ENCODE results near the gene SGSM1.

The SGSM1 gene

GRCh38 chr22:24965822-24966626 lies 160.0 kb downstream of the SGSM1 start:
- H4K91ac ChIP-seq (ENCODE audit: low read depth, low read length) = peak overlapping the region; percentile 16
- H3K79me1 ChIP-seq (ENCODE audit: low read length) = peaks cover 6% of the 10 kb centered on the region
- peaks cover 2% of the 10 kb centered on the region for H3K79me2 ChIP-seq (ENCODE audit: control insufficient read depth, insufficient read depth, low read length, poor library complexity)
- no peak overlapping the region for H2AFZ ChIP-seq (ENCODE audit: insufficient read depth, low read length, poor library complexity)
- no peaks in the 10 kb centered on the region for H3K27me3 ChIP-seq (ENCODE audit: insufficient read depth, low read length)
- no peak overlapping the region for H2BK120ac ChIP-seq (ENCODE audit: insufficient read depth, low read length, poor library complexity)
- no peak overlapping the region for H3K27ac ChIP-seq (ENCODE audit: low read depth, low read length)
- H3K9me3 ChIP-seq (ENCODE audit: insufficient read depth, low read depth, low read length) = no peaks in the 10 kb centered on the region
- no peak overlapping the region for H3K4me3 ChIP-seq (ENCODE audit: low read depth, low read length)
- peak in 1 of 2 donors; percentile 23 for DNase-seq
- no peak overlapping the region for H4K12ac ChIP-seq (ENCODE audit: low read depth, low read length)
- no peaks in the 10 kb centered on the region for H3K36me3 ChIP-seq (ENCODE audit: control insufficient read depth in 1 of 2, insufficient read depth in 2 of 2, low read length in 2 of 2)
- H3K4ac ChIP-seq (ENCODE audit: low read depth, low read length) = no peak overlapping the region
- no peak overlapping the region for H2BK5ac ChIP-seq (ENCODE audit: low read depth, low read length, poor library complexity)
- no peak overlapping the region for H3K14ac ChIP-seq (ENCODE audit: low read length)
- H2AK5ac ChIP-seq (ENCODE audit: low read length) = peak overlapping the region; percentile 9
- WGBS (ENCODE audit: extremely low coverage, insufficient coverage, insufficient read length) = no CpG with 5 or more reads among the region's 9 CpGs
- H2BK12ac ChIP-seq (ENCODE audit: low read length) = no peak overlapping the region
- H3K23ac ChIP-seq (ENCODE audit: low read length) = no peak overlapping the region
- no peak overlapping the region for H3K9ac ChIP-seq (ENCODE audit: low read length)
- peak overlapping the region; percentile 11 for H3K18ac ChIP-seq (ENCODE audit: low read length)
- H3K4me1 ChIP-seq (ENCODE audit: control insufficient read depth in 1 of 2, insufficient read depth in 2 of 2, low read length in 2 of 2) = peaks cover 17 to 19% of the 10 kb centered on the region in 2 experiments
- H4K8ac ChIP-seq (ENCODE audit: low read depth, low read length) = peak overlapping the region; percentile 6
- no peak overlapping the region for H3K4me2 ChIP-seq (ENCODE audit: low read length)

DNA sequence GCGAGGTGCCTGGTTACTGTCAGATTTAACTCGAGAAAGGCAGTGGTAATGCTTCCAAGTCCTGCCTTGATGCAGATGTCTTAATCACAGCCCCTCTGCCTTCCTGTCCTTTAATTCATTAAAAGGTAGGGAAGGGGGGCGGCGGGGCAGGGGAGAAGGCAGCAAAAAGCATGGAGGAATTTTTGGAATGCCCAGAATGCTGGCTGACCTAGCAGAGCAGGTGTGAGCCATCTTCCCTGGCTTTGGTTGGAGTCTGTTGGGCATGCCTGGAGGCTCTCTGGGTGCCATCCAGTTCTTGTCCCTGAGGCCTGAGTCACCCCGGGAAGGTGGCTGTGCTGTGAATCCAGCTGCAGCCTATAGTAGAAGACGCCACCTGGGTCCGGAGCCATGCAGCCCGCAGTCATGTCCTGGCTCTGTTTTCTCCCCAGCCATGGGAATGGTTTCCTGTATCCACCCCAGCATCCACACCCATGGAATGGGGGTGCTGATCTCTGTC lies 162.1 kb downstream of the SGSM1 start:
- peak in 1 of 2 donors; percentile 23 for DNase-seq
- Histone ChIP-seq H4K91ac (ENCODE audit: low read depth, low read length) (no peak overlapping the region), H3K79me2 (ENCODE audit: control insufficient read depth, insufficient read depth, low read length, poor library complexity) (peaks cover 2% of the 10 kb centered on the region), H3K36me3 (ENCODE audit: control insufficient read depth in 1 of 2, insufficient read depth in 2 of 2, low read length in 2 of 2) (no peaks in the 10 kb centered on the region), H3K27me3 (ENCODE audit: insufficient read depth, low read length) (no peaks in the 10 kb centered on the region), H4K8ac (ENCODE audit: low read depth, low read length) (no peak overlapping the region), H3K27ac (ENCODE audit: low read depth, low read length) (peak overlapping the region; percentile 28), H3K18ac (ENCODE audit: low read length) (peak overlapping the region; percentile 41), H3K14ac (ENCODE audit: low read length) (peak overlapping the region; percentile 35), H3K4me1 (ENCODE audit: control insufficient read depth in 1 of 2, insufficient read depth in 2 of 2, low read length in 2 of 2) (peaks cover 17 to 22% of the 10 kb centered on the region in 2 experiments), H3K4ac (ENCODE audit: low read depth, low read length) (no peak overlapping the region), H2AK5ac (ENCODE audit: low read length) (peak overlapping the region; percentile 35), H2BK12ac (ENCODE audit: low read length) (peak overlapping the region; percentile 52), H4K12ac (ENCODE audit: low read depth, low read length) (no peak overlapping the region), H3K9ac (ENCODE audit: low read length) (no peak overlapping the region), H3K9me3 (ENCODE audit: insufficient read depth, low read depth, low read length) (no peaks in the 10 kb centered on the region), H3K79me1 (ENCODE audit: low read length) (peaks cover 7% of the 10 kb centered on the region), H3K4me2 (ENCODE audit: low read length) (no peak overlapping the region), H3K4me3 (ENCODE audit: low read depth, low read length) (no peak overlapping the region), H2AFZ (ENCODE audit: insufficient read depth, low read length, poor library complexity) (no peak overlapping the region), H2BK5ac (ENCODE audit: low read depth, low read length, poor library complexity) (no peak overlapping the region), H2BK120ac (ENCODE audit: insufficient read depth, low read length, poor library complexity) (peak overlapping the region; percentile 20), H3K23ac (ENCODE audit: low read length) (no peak overlapping the region)
- WGBS (ENCODE audit: extremely low coverage, insufficient coverage, insufficient read length) = no CpG with 5 or more reads among the region's 8 CpGs

GRCh38 chr22:24969560-24970301 lies 163.7 kb downstream of the SGSM1 start:
- Histone ChIP-seq H3K23ac (ENCODE audit: low read length) (no peak overlapping the region), H3K27me3 (ENCODE audit: insufficient read depth, low read length) (no peaks in the 10 kb centered on the region), H3K9ac (ENCODE audit: low read length) (no peak overlapping the region), H3K79me1 (ENCODE audit: low read length) (peaks cover 7% of the 10 kb centered on the region), H3K79me2 (ENCODE audit: control insufficient read depth, insufficient read depth, low read length, poor library complexity) (peaks cover 2% of the 10 kb centered on the region), H4K8ac (ENCODE audit: low read depth, low read length) (no peak overlapping the region), H3K9me3 (ENCODE audit: insufficient read depth, low read depth, low read length) (no peaks in the 10 kb centered on the region), H2BK5ac (ENCODE audit: low read depth, low read length, poor library complexity) (peak overlapping the region; percentile 31), H4K91ac (ENCODE audit: low read depth, low read length) (no peak overlapping the region), H2AK5ac (ENCODE audit: low read length) (no peak overlapping the region), H3K14ac (ENCODE audit: low read length) (peak overlapping the region; percentile 18), H3K36me3 (ENCODE audit: control insufficient read depth in 1 of 2, insufficient read depth in 2 of 2, low read length in 2 of 2) (no peaks in the 10 kb centered on the region), H3K4me2 (ENCODE audit: low read length) (peak overlapping the region; percentile 31), H3K4ac (ENCODE audit: low read depth, low read length) (no peak overlapping the region), H4K12ac (ENCODE audit: low read depth, low read length) (no peak overlapping the region), H3K27ac (ENCODE audit: low read depth, low read length) (peak overlapping the region; percentile 69), H3K18ac (ENCODE audit: low read length) (no peak overlapping the region), H3K4me3 (ENCODE audit: low read depth, low read length) (no peak overlapping the region), H2BK120ac (ENCODE audit: insufficient read depth, low read length, poor library complexity) (no peak overlapping the region), H3K4me1 (ENCODE audit: control insufficient read depth in 1 of 2, insufficient read depth in 2 of 2, low read length in 2 of 2) (peaks cover 14 to 22% of the 10 kb centered on the region in 2 experiments), H2AFZ (ENCODE audit: insufficient read depth, low read length, poor library complexity) (no peak overlapping the region), H2BK12ac (ENCODE audit: low read length) (peak overlapping the region; percentile 82)
- no CpG with 5 or more reads among the region's 12 CpGs for WGBS (ENCODE audit: extremely low coverage, insufficient coverage, insufficient read length)
- DNase-seq = peak in 1 of 2 donors; percentile 43

GRCh38 chr22:24972369-24972768 lies 166.4 kb downstream of the SGSM1 start:
- H2AFZ ChIP-seq (ENCODE audit: insufficient read depth, low read length, poor library complexity) = no peak overlapping the region
- no peak overlapping the region for H3K27ac ChIP-seq (ENCODE audit: low read depth, low read length)
- no peaks in the 10 kb centered on the region for H3K9me3 ChIP-seq (ENCODE audit: insufficient read depth, low read depth, low read length)
- no peak overlapping the region for H3K4me2 ChIP-seq (ENCODE audit: low read length)
- H3K4me1 ChIP-seq (ENCODE audit: control insufficient read depth in 1 of 2, insufficient read depth in 2 of 2, low read length in 2 of 2) = peaks cover 14 to 23% of the 10 kb centered on the region in 2 experiments
- H3K79me1 ChIP-seq (ENCODE audit: low read length) = peaks cover 7% of the 10 kb centered on the region
- H4K12ac ChIP-seq (ENCODE audit: low read depth, low read length) = no peak overlapping the region
- no peak overlapping the region for H3K4ac ChIP-seq (ENCODE audit: low read depth, low read length)
- H2BK120ac ChIP-seq (ENCODE audit: insufficient read depth, low read length, poor library complexity) = no peak overlapping the region
- H3K79me2 ChIP-seq (ENCODE audit: control insufficient read depth, insufficient read depth, low read length, poor library complexity) = peaks cover 2% of the 10 kb centered on the region
- H4K91ac ChIP-seq (ENCODE audit: low read depth, low read length) = no peak overlapping the region
- no peak overlapping the region for H3K9ac ChIP-seq (ENCODE audit: low read length)
- no peak for DNase-seq
- no peak overlapping the region for H4K8ac ChIP-seq (ENCODE audit: low read depth, low read length)
- no peak overlapping the region for H3K4me3 ChIP-seq (ENCODE audit: low read depth, low read length)
- H3K36me3 ChIP-seq (ENCODE audit: control insufficient read depth in 1 of 2, insufficient read depth in 2 of 2, low read length in 2 of 2) = no peaks in the 10 kb centered on the region
- WGBS (ENCODE audit: extremely low coverage, insufficient coverage, insufficient read length) = no CpG with 5 or more reads among the region's 2 CpGs
- no peak overlapping the region for H2AK5ac ChIP-seq (ENCODE audit: low read length)
- H3K27me3 ChIP-seq (ENCODE audit: insufficient read depth, low read length) = no peaks in the 10 kb centered on the region
- H2BK5ac ChIP-seq (ENCODE audit: low read depth, low read length, poor library complexity) = no peak overlapping the region
- H3K14ac ChIP-seq (ENCODE audit: low read length) = no peak overlapping the region
- no peak overlapping the region for H2BK12ac ChIP-seq (ENCODE audit: low read length)
- H3K23ac ChIP-seq (ENCODE audit: low read length) = no peak overlapping the region
- H3K18ac ChIP-seq (ENCODE audit: low read length) = no peak overlapping the region

Measured in trophoblast cell (in vitro differentiated cells and primary cell).